Gastrocnemius medialis (tissue), 4 donors: Measurements from ENCODE around the gene ZNF714.

ENCODE experiments used
- CTCF ChIP-seq, 5 experiments: fragments of 450-650 bp in 3 of 5; fragments of 200-600 bp in 2 of 5; sonication (generic) in 2 of 5; IDR thresholded peaks in 4 of 5; conservative IDR thresholded peaks in 1 of 5; 1 replicate in 4 of 5; 2 replicates in 1 of 5; pipeline ENCODE4 v1.5.1; 2016 to 2019; ENCODE audit warnings: antibody characterized with exemption in 5 of 5, mild to moderate bottlenecking in 3 of 5, moderate library complexity in 3 of 5
- POLR2A ChIP-seq, 2 donors: fragments of 450-650 bp; IDR thresholded peaks; one replicate each; pipeline ENCODE4 v1.6.1; 2017; ENCODE audit warnings: antibody characterized with exemption in 2 of 2, mild to moderate bottlenecking in 2 of 2, moderate library complexity in 2 of 2

- TF ChIP-seq CTCF (IDR thresholded peaks at IDR 0.05 in 4 of 5, conservative IDR thresholded peaks at IDR 0.05 in 1 of 5): no peak
- TF ChIP-seq POLR2A (IDR thresholded peaks at IDR 0.05): no peak
These were observed 51.6 kb downstream of the ZNF714 start for GRCh38 chr19:21133633-21134032.
